OCI-LY7 (cell line): ENCODE measurements around the gene USO1. TPM values are rescaled to one million over a fixed set of nuclear protein-coding genes. Genes with fewer than 3 reads are reported as not detected.

Experiments
- BruUV-seq: library from RNA; stranded (reverse); fragments of 400-500 nt; replicated peaks from 2 replicates; lab custom pipeline; 2021; lab: Mats Ljungman, UMichigan
- CTCF ChIA-PET: fragments of 300-600 bp; sonication (Branson Sonifier 250); formaldehyde crosslinking; loops from one replicate; lab custom pipeline; 2022; ENCODE audit warnings: antibody characterized with exemption; ENCODE audit not compliant: unreplicated experiment; lab: Charles Lee
- POLR2A ChIA-PET: fragments of 300-600 bp; sonication (Branson Sonifier 250); formaldehyde crosslinking; loops from one replicate; lab custom pipeline; 2022; ENCODE audit warnings: antibody characterized with exemption; lab: Charles Lee
- DNase-seq: peaks from one replicate; pipeline ENCODE4 v3.0.0-alpha.2; 2015; ENCODE audit warnings: low spot score
- H2AFZ ChIP-seq: fragments of 200-600 bp; sonication (generic), shearing (Covaris generic); 2 replicates; pipeline ENCODE4 v1.6.1; 2014; ENCODE audit warnings: mild to moderate bottlenecking, antibody characterized with exemption, low read length, moderate library complexity
- H3K27ac ChIP-seq: fragments of 200-600 bp; sonication (generic); 2 replicates; pipeline ENCODE4 v1.5.1; 2014; ENCODE audit warnings: mixed run types, low read depth, mild to moderate bottlenecking, moderate library complexity, low read length, inconsistent platforms; ENCODE audit not compliant: poor library complexity, severe bottlenecking
- H3K36me3 ChIP-seq: fragments of 200-600 bp; sonication (generic); 2 replicates; pipeline ENCODE4 v1.6.1; 2014; ENCODE audit warnings: mild to moderate bottlenecking, antibody characterized with exemption, low read length, moderate library complexity, mixed read lengths; ENCODE audit not compliant: insufficient read depth
- H3K4me1 ChIP-seq: fragments of 200-600 bp; sonication (generic); 2 replicates; pipeline ENCODE4 v1.5.1; 2014; ENCODE audit warnings: mild to moderate bottlenecking, low read length; ENCODE audit not compliant: insufficient read depth, poor library complexity, severe bottlenecking
- H3K4me2 ChIP-seq: fragments of 200-600 bp; sonication (generic); 2 replicates; pipeline ENCODE4 v1.6.1; 2014; ENCODE audit warnings: mild to moderate bottlenecking, low read length
- H3K4me3 ChIP-seq: fragments of 200-600 bp; sonication (generic); 2 replicates; pipeline ENCODE4 v1.5.1; 2014; ENCODE audit warnings: mild to moderate bottlenecking, low read depth, low read length; ENCODE audit not compliant: poor library complexity, severe bottlenecking
- H3K79me2 ChIP-seq: fragments of 200-600 bp; sonication (generic); 2 replicates; pipeline ENCODE4 v1.6.1; 2016; ENCODE audit warnings: low read depth, mild to moderate bottlenecking, low read length, moderate library complexity, mixed read lengths; ENCODE audit not compliant: insufficient read depth
- H3K9me2 ChIP-seq: fragments of 200-600 bp; sonication (generic); 2 replicates; pipeline ENCODE4 v1.6.1; 2016; ENCODE audit warnings: mild to moderate bottlenecking, low read length, mixed read lengths; ENCODE audit not compliant: insufficient read depth
- H3K9me3 ChIP-seq: fragments of 200-600 bp; sonication (generic); 2 replicates; pipeline ENCODE4 v1.6.1; 2014; ENCODE audit warnings: mild to moderate bottlenecking, mixed run types, low read length, mixed read lengths
- H4K20me1 ChIP-seq: fragments of 200-600 bp; sonication (generic); 2 replicates; pipeline ENCODE4 v1.6.1; 2014; ENCODE audit warnings: mild to moderate bottlenecking, antibody characterized with exemption, low read length, moderate library complexity, mixed read lengths; ENCODE audit not compliant: insufficient read depth
- CTCF ChIP-seq: fragments of 200-600 bp; sonication (generic); conservative IDR thresholded peaks from 2 replicates; pipeline ENCODE4 v1.5.1; 2014; ENCODE audit warnings: mild to moderate bottlenecking, antibody characterized with exemption, low read length, moderate library complexity, mixed read lengths
- EZH2phosphoT487 ChIP-seq: fragments of 200-600 bp; sonication (generic); IDR thresholded peaks from 2 replicates; pipeline ENCODE4 v1.6.1; 2018; ENCODE audit warnings: low read depth, borderline replicate concordance, mild to moderate bottlenecking, mixed run types, antibody characterized with exemption, low read length, moderate library complexity, mixed read lengths
- intact Hi-C: fragments of 100-400 bp; cut with micrococcal nuclease; formaldehyde crosslinking; loops from one replicate; pipeline ENCODE4 v1.10.0; 2022; ENCODE audit not compliant: unreplicated experiment
- total RNA-seq, 2 experiments: library from RNA; depleted of rRNA in 1 of 2; stranded (reverse); fragments of >200 nt in 1 of 2; shearing (Covaris generic) in 1 of 2; gene quantifications; 2 replicates each; pipeline ENCODE4 v1.2.3, GENCODE V29; 2014 to 2022

Gene USO1
- total RNA-seq, 2 experiments from 2014 or later: 38.0 to 54.6 TPM

GRCh38 chr4:75841641-75842520, 117.5 kb downstream of the USO1 start:
- H3K4me1 ChIP-seq: no peaks in the 10 kb centered on the region
- no TSS peak for BruUV-seq
- H3K79me2 ChIP-seq: no peaks in the 10 kb centered on the region
- TF ChIP-seq EZH2phosphoT487 (no peak), CTCF (no peak)
- H3K9me2 ChIP-seq: no peaks in the 10 kb centered on the region
- no peaks in the 10 kb centered on the region for H3K9me3 ChIP-seq
- H4K20me1 ChIP-seq: no peaks in the 10 kb centered on the region
- CTCF ChIA-PET: no interaction called here
- H3K4me2 ChIP-seq: no peak overlapping the region
- no peak overlapping the region for H3K4me3 ChIP-seq
- DNase-seq: no peak
- no peak overlapping the region for H2AFZ ChIP-seq
- intact Hi-C loops: loop anchor here (10.0 kb wide), 1 partner anchor 967 kb away; no protein-coding TSS in a partner anchor
- H3K27ac ChIP-seq: no peak overlapping the region
- POLR2A ChIA-PET: no interaction called here
- no peaks in the 10 kb centered on the region for H3K36me3 ChIP-seq

GRCh38 chr4:75843596-75843995, 119.2 kb downstream of the USO1 start:
- intact Hi-C loops: loop anchor here (10.0 kb wide), 1 partner anchor 969 kb away; no protein-coding TSS in a partner anchor

More at GRCh38 chr4:75843596-75843995, 119.2 kb downstream of the USO1 start:
- CTCF ChIA-PET: no interaction called here
- no TSS peak for BruUV-seq
- no peak overlapping the region for H3K4me3 ChIP-seq
- H3K9me2 ChIP-seq: no peaks in the 10 kb centered on the region
- POLR2A ChIA-PET: interaction anchor here (0.7 kb wide), 2 partner anchors 47 to 299 kb away, joined by 3 to 6 read pairs; no protein-coding TSS in a partner anchor
- no peak overlapping the region for H3K27ac ChIP-seq
- H3K9me3 ChIP-seq: no peaks in the 10 kb centered on the region
- TF ChIP-seq CTCF: no peak
- no peak for TF ChIP-seq EZH2phosphoT487
- DNase-seq: no peak
- H3K4me1 ChIP-seq: no peaks in the 10 kb centered on the region
- H3K79me2 ChIP-seq: no peaks in the 10 kb centered on the region
- no peak overlapping the region for H3K4me2 ChIP-seq
- no peaks in the 10 kb centered on the region for H4K20me1 ChIP-seq
- no peaks in the 10 kb centered on the region for H3K36me3 ChIP-seq
- H2AFZ ChIP-seq: no peak overlapping the region
